ENCODE results near the gene RPA3. TPM values are rescaled to one million over a fixed set of nuclear protein-coding genes. Genes with fewer than 3 reads are reported as not detected.

The RPA3 gene
- polyA plus RNA-seq, 1 donor (not counting 4 experiments of a cell fraction or from before 2014, with no cell fraction given): 51.1 TPM

DNA sequence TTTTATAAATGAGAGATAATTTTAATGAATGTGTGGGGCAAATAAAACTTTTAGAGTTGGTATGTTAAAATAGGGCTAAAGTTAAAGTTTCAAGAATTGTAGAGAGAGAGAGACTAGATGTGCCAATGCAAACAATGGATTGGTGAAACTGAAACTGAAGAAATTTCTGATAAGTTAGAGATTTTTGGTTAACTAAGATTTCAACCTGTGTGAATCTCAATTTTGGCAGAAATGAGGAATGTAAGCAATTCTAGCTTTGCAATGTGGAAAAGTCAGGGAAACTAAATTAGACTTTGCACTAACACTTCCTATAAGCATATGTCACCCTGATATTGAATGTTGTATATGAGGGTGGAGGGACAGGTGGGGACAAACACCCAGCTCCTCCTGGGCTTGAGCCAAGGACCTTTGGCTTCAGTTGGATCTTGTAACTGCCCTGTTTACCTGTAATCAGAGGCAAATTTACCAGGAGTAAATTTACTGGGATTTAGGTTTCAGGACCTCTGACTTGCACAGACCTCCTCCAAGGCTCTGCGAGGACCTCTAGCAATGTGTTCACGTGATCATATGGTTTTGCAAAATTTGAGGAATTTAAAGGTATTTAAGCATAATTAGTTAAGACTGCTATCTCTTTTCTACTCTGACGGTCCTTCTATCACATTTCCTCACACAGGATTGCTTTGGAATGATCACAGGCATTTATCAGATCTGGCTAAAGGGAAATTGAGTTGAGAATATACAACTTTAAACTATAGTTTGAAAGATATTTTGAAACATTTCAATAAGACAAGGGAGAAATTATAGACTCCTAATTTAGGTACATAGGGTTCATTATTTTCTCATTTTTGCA lies 33.1 kb upstream of the RPA3 start:
- dilution Hi-C loops (cut with MboI; ENCODE audit: extremely low pct_ligation_motif_present, low sequenced_read_pairs): no loop called here
- Histone ChIP-seq H3K9me1 (ENCODE audit: control insufficient read depth, extremely low read depth, insufficient read depth, low read length) (no peaks in the 10 kb centered on the region), H3K27me3 (ENCODE audit: control insufficient read depth, extremely low read depth, insufficient read depth, low read length) (no peaks in the 10 kb centered on the region), H3K4me3 (ENCODE audit: control insufficient read depth in 2 of 3, extremely low read depth in 1 of 3, insufficient read depth in 2 of 3, low read depth in 1 of 3, low read length in 3 of 3) (no peak overlapping the region), H3K27ac (ENCODE audit: control insufficient read depth, insufficient read depth, low read length) (no peak overlapping the region), H3K4me1 (ENCODE audit: control insufficient read depth, extremely low read depth, insufficient read depth, low read length) (no peaks in the 10 kb centered on the region), H3K9ac (ENCODE audit: control insufficient read depth, extremely low read depth, insufficient read depth, low read length) (no peak overlapping the region), H3K9me3 (ENCODE audit: control insufficient read depth, low read depth, low read length) (no peaks in the 10 kb centered on the region), H3K36me3 (ENCODE audit: control insufficient read depth in 2 of 2, extremely low read depth in 1 of 2, insufficient read depth in 2 of 2, low read length in 2 of 2) (no peaks in the 10 kb centered on the region), H3K79me2 (ENCODE audit: control insufficient read depth, insufficient read depth, low read length) (no peaks in the 10 kb centered on the region), H3K4me2 (ENCODE audit: control insufficient read depth, extremely low read depth, insufficient read depth, low read depth, low read length) (no peak overlapping the region), H4K20me1 (ENCODE audit: control insufficient read depth, extremely low read depth, insufficient read depth, low read length) (no peaks in the 10 kb centered on the region), H2AFZ (ENCODE audit: control insufficient read depth, low read length) (no peak overlapping the region)
- no peak for FAIRE-seq
- TF ChIP-seq, protein P1, sequence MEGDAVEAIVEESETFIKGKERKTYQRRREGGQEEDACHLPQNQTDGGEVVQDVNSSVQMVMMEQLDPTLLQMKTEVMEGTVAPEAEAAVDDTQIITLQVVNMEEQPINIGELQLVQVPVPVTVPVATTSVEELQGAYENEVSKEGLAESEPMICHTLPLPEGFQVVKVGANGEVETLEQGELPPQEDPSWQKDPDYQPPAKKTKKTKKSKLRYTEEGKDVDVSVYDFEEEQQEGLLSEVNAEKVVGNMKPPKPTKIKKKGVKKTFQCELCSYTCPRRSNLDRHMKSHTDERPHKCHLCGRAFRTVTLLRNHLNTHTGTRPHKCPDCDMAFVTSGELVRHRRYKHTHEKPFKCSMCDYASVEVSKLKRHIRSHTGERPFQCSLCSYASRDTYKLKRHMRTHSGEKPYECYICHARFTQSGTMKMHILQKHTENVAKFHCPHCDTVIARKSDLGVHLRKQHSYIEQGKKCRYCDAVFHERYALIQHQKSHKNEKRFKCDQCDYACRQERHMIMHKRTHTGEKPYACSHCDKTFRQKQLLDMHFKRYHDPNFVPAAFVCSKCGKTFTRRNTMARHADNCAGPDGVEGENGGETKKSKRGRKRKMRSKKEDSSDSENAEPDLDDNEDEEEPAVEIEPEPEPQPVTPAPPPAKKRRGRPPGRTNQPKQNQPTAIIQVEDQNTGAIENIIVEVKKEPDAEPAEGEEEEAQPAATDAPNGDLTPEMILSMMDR (optimal IDR thresholded peaks at IDR 0.05 in 1 of 3, IDR thresholded peaks at IDR 0.05 in 1 of 3, conservative IDR thresholded peaks at IDR 0.05 in 1 of 3; ENCODE audit: extremely low read depth in 1 of 3, insufficient read depth in 2 of 3, low read length in 3 of 3): no peak
- TF ChIP-seq EZH2 (IDR thresholded peaks at IDR 0.05; ENCODE audit: low read length): no peak
- no peak for DNase-seq (ENCODE audit: low read depth, low spot score)

DNA sequence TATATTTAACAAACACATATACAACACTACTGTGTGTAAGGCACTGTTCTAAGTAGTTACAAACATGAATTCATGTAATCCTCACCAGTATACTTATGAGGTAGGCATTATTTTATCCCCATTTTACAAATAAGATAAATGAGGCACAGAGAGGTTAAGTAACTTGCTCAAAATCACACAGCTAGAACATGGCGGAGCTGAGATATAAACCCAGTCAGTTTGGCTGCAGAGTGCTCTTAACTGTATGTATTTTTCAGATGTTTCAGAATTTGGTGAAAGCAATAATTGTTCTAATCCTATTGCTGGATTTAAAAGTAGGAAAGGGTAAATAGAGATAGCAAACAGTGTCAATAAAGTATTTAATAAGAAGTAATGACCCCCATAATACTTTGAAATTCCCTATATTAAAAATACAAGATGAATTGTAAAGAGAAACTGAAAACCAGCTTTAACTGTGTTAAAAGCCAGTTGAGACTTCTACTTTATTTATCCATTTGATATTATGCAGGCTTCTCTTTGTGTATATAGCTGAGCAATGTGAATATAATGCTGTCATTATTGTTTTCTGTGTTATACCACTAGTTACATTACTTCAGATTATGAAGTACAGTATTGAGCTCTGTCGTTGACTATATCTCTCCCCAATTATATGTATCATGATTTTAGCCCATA lies 32.3 kb upstream of the RPA3 start:
- Histone ChIP-seq H3K36me3 (ENCODE audit: control insufficient read depth in 2 of 2, extremely low read depth in 1 of 2, insufficient read depth in 2 of 2, low read length in 2 of 2) (no peaks in the 10 kb centered on the region), H3K79me2 (ENCODE audit: control insufficient read depth, insufficient read depth, low read length) (no peaks in the 10 kb centered on the region), H3K4me1 (ENCODE audit: control insufficient read depth, extremely low read depth, insufficient read depth, low read length) (no peaks in the 10 kb centered on the region), H3K27me3 (ENCODE audit: control insufficient read depth, extremely low read depth, insufficient read depth, low read length) (no peaks in the 10 kb centered on the region), H3K27ac (ENCODE audit: control insufficient read depth, insufficient read depth, low read length) (no peak overlapping the region), H4K20me1 (ENCODE audit: control insufficient read depth, extremely low read depth, insufficient read depth, low read length) (no peaks in the 10 kb centered on the region), H3K9me1 (ENCODE audit: control insufficient read depth, extremely low read depth, insufficient read depth, low read length) (no peaks in the 10 kb centered on the region), H2AFZ (ENCODE audit: control insufficient read depth, low read length) (no peak overlapping the region), H3K9me3 (ENCODE audit: control insufficient read depth, low read depth, low read length) (no peaks in the 10 kb centered on the region), H3K4me3 (ENCODE audit: control insufficient read depth in 2 of 3, extremely low read depth in 1 of 3, insufficient read depth in 2 of 3, low read depth in 1 of 3, low read length in 3 of 3) (no peak overlapping the region), H3K9ac (ENCODE audit: control insufficient read depth, extremely low read depth, insufficient read depth, low read length) (no peak overlapping the region), H3K4me2 (ENCODE audit: control insufficient read depth, extremely low read depth, insufficient read depth, low read depth, low read length) (no peak overlapping the region)
- FAIRE-seq (no peak), DNase-seq (ENCODE audit: low read depth, low spot score) (no peak)
- dilution Hi-C loops (cut with MboI; ENCODE audit: extremely low pct_ligation_motif_present, low sequenced_read_pairs): no loop called here
- TF ChIP-seq EZH2 (IDR thresholded peaks at IDR 0.05; ENCODE audit: low read length): no peak
- TF ChIP-seq, protein P1 (optimal IDR thresholded peaks at IDR 0.05 in 1 of 3, IDR thresholded peaks at IDR 0.05 in 1 of 3, conservative IDR thresholded peaks at IDR 0.05 in 1 of 3; ENCODE audit: extremely low read depth in 1 of 3, insufficient read depth in 2 of 3, low read length in 3 of 3): no peak
